HG02943 (cell line): ENCODE measurements around the gene SECISBP2.

Experiments used
- ATAC-seq: cut with Tn5 transposase; IDR thresholded peaks from one replicate; pipeline ENCODE4 v1.9.1; 2021; ENCODE audit warnings: mild to moderate bottlenecking, low read depth, moderate library complexity; ENCODE audit not compliant: unreplicated experiment

Gene SECISBP2

DNA sequence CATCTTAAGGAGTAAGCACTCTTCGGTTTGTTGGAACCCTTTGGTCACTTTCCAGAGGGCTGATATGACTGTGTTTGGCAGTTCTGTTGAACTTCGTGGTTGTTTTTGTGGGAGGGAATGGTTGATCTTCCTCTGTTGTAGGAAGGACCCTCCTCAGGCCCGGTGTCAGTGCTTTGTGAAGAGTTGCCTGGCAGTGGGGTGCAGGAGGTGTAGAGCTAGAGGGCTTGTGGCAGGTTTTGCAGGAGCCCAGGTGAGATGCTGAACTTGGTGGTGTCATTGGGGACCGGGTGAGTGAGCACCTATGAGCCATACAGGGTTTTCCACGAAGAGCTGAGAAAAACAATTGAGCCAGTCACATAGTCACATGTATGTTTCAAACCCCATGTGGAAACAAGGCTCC, 27.2 kb downstream of the SECISBP2 start:
- no peak for ATAC-seq

DNA sequence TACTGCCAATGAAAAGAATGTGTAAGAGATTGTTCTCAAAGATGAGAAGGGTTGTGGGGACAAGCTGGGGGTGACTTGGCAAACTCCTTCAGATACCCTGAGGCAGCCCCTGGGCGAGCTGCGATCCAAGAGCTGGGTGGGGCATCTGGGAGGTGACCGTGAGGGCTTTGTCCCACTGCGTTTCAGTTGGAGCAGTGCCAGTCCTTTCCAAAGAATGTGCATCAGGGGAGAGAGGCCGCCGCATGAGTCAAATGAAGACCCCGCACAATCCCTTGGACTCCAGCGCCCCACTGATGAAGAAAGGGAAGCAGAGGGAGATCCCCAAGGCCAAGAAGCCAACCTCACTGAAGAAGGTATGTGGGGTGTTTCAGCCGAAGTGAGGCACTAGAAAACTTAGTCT, 28.4 kb downstream of the SECISBP2 start:
- no peak for ATAC-seq

DNA sequence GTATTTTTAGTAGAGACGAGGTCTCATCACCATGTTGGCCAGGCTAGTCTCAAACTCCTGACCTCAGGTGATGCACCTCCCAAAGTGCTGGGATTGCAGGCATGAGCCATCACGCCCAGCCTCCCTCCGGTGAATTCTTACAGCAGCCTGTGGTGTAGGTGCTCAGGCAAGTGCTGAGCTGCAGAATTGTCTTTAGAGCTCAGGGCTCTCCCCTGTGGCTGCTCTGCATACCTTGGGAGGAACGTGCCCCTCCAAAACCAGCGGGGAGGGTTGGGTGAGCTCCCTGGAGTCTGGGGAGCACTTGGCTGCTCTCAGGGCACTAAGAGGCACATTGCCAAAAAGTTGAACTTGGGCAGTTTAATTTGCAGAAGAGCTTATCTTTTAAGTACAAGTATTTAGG, 29.4 kb downstream of the SECISBP2 start:
- no peak for ATAC-seq

- ATAC-seq: no peak
Measured at GRCh38 chr9:89349607-89350006, 31.3 kb downstream of the SECISBP2 start.

- ATAC-seq: no peak
Measured at GRCh38 chr9:89350988-89351557, 32.8 kb downstream of the SECISBP2 start.

DNA sequence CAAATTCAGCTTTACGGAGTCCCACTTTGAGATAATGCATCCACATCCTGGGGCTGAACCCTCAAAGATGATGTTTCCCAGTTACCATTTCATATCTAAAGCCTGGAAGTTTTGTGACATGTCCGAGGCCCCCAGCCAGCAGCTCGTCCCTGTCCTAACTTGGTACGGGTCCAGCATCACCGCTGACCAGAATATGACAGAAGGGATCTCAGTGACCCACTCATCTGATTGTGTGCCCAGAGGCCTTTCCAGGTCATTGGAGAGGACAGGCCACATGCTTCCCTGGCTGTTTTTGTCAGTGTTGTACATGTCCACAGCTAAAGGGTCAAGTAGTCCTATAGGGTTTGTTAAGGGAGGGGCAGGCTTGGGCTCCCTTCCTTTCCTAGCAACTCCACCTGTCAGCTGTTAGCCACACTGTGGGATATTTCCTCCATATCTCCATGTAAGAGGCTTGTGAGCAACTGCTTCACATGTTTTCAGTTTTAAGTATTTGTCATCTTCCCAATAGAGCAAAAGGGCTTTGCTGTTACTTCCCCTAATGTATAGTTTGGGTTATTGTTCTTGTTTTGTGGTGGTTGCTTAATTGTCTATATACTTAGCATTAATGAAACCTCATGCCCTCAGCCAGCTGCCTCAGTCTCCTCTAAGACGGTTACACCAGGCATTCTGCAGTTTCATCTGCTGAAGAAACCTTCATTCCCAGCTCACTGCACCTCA, 33.4 kb downstream of the SECISBP2 start:
- no peak for ATAC-seq

GRCh38 chr9:89352451-89352850, 34.2 kb downstream of the SECISBP2 start:
- no peak for ATAC-seq

- ATAC-seq: no peak
Measured at GRCh38 chr9:89352874-89353649, 34.8 kb downstream of the SECISBP2 start.

DNA sequence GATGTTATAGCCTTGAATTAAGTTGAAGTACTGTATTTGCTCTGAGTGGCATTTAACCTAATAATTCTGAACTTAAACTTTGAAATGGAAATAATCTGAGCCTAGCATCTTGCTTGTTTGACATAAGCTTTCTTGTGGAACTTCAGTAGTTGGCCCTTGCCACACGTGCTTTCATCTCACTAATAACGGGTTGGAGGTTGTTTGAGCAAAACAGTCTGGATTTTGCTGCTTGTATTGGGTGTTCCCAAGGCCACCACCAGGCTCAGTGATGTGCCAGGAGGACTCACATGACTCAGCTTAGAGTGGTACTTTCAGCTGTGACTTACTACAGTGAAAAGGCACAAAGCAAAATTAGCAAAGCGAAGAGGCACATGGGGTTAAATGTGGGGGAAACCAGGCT, 35.7 kb downstream of the SECISBP2 start:
- ATAC-seq: no peak

GRCh38 chr9:89354471-89354870, 36.2 kb downstream of the SECISBP2 start:
- ATAC-seq: no peak

DNA sequence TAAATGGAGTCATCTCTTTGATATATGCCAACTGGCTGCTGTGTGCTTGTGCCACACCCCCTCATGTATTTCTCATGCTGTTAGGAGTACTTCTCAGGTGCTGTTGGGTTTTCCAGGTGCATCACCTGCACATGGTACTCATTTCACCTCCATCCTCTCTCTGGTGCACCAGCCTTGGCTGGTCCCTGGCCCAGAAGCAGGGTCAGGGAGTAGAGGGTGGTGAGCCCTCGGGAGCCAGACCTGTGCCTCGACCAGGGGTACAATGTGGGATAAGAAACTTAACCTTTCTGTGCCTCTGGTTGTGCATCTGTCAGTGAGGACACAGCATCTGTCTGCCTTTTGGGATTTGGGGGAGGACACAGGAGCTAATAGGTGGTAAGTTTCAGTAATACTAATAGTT, 38.5 kb downstream of the SECISBP2 start:
- ATAC-seq: no peak

- no peak for ATAC-seq
Measured at GRCh38 chr9:89357331-89358197, 39.3 kb downstream of the SECISBP2 start.

DNA sequence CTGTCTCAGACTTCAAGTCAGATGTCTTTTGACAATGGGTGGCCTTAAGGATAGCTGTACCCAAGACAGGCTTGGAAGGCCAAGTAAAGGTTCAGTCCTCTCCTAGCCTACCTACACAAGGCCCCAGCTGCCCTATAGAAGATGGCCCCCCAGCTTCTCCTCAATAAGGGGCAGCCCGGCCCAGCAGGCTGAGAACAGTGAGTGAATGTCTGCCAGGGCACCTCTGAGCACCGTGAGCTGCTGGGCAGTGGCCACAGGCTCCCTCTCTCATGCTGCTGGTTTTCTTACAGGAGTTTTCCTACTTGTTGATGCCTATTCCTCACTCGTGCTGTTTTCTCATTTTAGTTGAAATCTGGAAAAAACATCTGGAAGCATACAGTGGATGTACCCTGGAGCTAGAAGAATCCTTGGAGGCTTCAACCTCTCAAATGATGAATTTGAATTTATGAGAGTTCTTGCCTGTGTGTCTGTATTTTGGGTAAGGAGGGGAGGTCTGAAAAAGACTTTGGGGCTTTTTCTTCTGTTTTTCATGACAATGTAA, 40.1 kb downstream of the SECISBP2 start:
- no peak for ATAC-seq

DNA sequence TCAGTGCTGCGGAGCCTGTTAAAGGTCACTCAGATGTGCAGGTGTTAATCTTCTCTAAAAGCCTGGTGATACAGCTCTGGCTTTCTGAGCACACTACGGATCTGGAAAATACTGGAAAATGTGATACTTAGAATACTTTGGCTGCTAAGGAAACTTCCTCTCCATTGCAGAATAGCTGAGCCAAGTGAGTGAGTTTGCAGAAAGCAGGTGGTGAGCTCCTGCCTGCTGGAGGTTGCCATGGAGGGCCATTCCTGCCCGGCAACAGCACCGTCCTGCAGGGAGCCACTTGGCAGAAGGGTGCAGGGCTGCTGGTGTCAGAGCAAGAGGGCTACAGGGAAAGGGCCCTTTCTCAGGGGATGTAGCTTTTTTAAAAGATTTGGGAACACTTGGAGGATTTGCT, 40.7 kb downstream of the SECISBP2 start:
- no peak for ATAC-seq

- ATAC-seq: no peak
Measured at GRCh38 chr9:89359751-89360261, 41.5 kb downstream of the SECISBP2 start.

DNA sequence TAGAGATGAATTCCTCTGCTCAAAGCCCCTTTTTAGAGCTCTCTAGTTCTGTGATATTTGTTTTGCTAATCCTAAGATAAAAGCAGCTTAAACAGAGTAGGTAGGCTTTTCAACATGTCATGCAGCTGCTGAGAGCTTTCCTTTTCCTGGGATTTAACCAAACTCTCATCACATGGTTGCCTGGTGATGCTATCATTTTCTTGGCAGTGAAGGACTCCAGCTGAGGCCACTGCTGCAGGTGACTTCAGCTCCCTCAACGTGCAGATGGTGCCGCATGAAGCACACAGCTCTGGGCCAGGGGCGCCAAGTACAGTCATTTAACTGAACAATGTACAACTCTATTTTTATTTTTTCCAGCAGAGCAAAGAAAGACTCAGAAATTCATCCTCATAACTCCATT, 42.2 kb downstream of the SECISBP2 start:
- ATAC-seq: no peak

GRCh38 chr9:89361031-89361430, 42.7 kb downstream of the SECISBP2 start:
- no peak for ATAC-seq

DNA sequence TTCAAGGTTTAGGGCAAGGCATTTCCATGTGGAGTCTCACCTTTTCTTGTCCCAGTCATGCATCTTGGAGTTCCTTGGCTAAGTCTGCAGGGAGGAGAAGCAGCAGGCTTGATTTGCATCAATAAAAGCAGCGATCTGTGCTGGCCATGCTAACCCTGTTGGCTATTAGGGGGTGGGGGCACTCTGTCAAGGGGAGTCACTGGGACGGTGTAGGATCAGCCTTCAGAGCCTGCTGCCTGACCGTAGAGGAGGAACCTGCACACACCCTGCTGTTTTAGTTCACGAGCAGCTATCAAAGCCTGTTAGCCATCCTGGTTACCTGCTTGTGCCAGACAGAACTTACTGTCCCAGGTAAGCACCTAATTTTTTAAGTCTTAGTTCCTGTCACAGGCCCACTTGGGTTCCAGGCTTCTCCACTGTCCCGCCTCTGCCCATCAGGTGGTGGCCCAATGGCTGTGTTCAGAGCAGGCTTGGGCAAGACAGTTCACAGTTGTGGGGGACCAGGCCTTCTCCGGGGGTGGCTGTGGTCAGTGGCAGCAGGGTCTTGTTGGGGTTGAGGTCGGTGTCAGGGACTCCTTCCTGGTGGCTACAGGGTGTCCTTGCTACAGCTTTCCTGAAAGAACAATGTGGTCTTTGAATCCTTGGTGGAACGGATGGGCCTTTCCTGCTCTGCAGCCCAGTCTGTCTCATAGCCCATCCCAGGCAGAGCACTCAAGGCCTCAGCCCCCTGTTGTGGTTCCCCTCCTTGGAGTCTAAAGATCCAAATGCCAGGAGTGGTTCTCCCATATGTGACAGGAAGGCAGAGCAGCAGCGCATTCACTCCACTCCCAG, 43.7 kb downstream of the SECISBP2 start:
- ATAC-seq: no peak

DNA sequence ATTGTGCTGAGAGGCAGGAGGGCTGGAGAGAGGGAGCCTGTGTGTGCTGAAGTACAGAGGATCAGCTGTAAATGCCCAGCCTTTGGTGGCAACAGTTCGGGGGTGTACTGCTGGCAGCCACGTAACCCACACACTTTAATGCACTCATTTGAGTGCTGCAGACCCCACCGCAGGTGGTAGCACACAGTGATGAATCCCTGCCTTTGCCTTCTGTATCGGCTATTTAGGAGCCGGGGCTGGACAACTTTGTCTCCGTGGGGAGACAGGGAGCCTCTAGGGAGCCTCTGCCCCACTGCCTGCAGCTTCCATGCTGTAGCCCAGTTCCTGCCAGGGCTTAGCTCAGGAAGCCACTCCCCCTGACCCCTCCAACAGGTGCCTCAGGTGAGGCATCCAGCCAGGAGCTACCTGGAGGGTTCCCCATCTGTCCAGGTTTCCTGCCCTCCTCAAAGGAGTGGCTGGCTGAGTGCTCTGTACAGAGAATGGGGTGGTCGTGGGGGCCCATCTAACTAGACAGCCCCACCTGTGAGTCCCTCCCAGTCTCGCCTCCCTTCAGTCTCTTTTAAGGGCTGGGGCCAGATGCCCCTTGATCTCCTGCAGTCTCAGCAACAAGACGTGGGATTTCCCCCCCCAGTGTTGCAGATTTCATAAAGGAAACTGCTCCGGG, 44.5 kb downstream of the SECISBP2 start:
- ATAC-seq: no peak
